ACC112 (cell line): Measurements from ENCODE around the gene PLXNA2.

Experiments
- H2AFZ ChIP-seq: fragments of 200-600 bp; sonication (generic); one replicate; pipeline ENCODE4 v1.6.0; 2017; ENCODE audit warnings: antibody characterized with exemption, low read length; ENCODE audit not compliant: unreplicated experiment
- H3K27ac ChIP-seq: fragments of 200-600 bp; sonication (generic); 2 replicates; pipeline ENCODE4 v1.5.1; 2014; ENCODE audit warnings: low read depth, mild to moderate bottlenecking, antibody characterized with exemption, low read length, moderate library complexity
- H3K27me3 ChIP-seq: fragments of 200-600 bp; sonication (generic); 2 replicates; pipeline ENCODE4 v1.6.1; 2014; ENCODE audit warnings: mild to moderate bottlenecking, antibody characterized with exemption, low read length, moderate library complexity, mixed read lengths; ENCODE audit not compliant: insufficient read depth
- H3K36me3 ChIP-seq: fragments of 200-600 bp; sonication (generic); 2 replicates; pipeline ENCODE4 v1.6.1; 2016; ENCODE audit warnings: mild to moderate bottlenecking, antibody characterized with exemption, low read length, moderate library complexity, mixed read lengths; ENCODE audit not compliant: insufficient read depth
- H3K4me1 ChIP-seq: fragments of 200-600 bp; sonication (generic); one replicate; pipeline ENCODE4 v1.6.1; 2016; ENCODE audit warnings: low read length, mixed read lengths; ENCODE audit not compliant: insufficient read depth, unreplicated experiment, control insufficient read depth
- H3K4me3 ChIP-seq: fragments of 200-600 bp; sonication (generic); 2 replicates; pipeline ENCODE4 v1.5.1; 2014; ENCODE audit warnings: mild to moderate bottlenecking, low read depth, low read length
- H3K79me2 ChIP-seq: fragments of 200-600 bp; sonication (generic); one replicate; pipeline ENCODE4 v1.6.0; 2016; ENCODE audit warnings: low read length; ENCODE audit not compliant: control insufficient read depth, unreplicated experiment, insufficient read depth

PLXNA2 gene

DNA sequence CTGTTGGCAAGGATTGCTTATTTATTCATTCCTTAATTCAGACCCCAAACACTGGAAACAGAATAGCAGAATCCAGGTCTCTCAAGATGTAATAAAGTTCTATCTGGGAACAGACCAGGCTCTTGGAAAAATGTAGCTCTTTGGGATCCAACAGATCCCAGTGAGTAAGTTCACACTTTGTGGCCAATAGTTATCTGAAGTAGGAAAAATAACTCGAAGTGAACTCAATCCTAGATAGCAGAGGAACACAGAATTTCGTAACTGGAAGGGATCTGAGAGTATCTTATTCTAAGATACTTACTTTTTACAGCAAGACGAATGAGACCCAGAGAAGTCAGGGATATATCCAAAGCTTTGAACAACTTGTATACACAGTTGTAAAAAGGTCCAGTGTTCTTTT is 182.6 kb downstream of the PLXNA2 start:
- Histone ChIP-seq H3K79me2 (no peaks in the 10 kb centered on the region), H3K27ac (no peak overlapping the region), H3K27me3 (no peaks in the 10 kb centered on the region), H2AFZ (no peak overlapping the region), H3K4me3 (no peak overlapping the region), H3K36me3 (no peaks in the 10 kb centered on the region), H3K4me1 (no peaks in the 10 kb centered on the region)

DNA sequence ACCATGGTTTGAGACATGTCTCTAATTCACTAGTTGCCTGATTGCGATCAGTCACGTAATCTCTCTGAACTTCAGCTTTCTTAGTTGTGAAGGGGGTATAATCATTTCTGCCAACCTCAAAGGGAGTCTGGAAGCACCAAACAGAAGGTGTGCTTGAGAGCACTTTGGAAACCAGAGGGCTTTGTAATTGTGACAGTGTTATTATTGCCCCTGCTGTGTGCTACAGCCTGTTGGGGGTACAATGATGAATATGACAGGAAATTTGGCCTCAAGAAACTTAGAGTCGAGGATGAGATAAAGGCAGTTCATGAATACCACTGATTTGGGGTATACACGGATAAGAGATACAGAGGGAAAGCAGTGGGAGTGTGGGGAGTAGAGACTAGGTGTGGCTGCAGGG is 183.1 kb downstream of the PLXNA2 start:
- H3K36me3 ChIP-seq: no peaks in the 10 kb centered on the region
- H2AFZ ChIP-seq: no peak overlapping the region
- no peaks in the 10 kb centered on the region for H3K79me2 ChIP-seq
- H3K27me3 ChIP-seq: no peaks in the 10 kb centered on the region
- no peak overlapping the region for H3K27ac ChIP-seq
- H3K4me3 ChIP-seq: no peak overlapping the region
- no peaks in the 10 kb centered on the region for H3K4me1 ChIP-seq

DNA sequence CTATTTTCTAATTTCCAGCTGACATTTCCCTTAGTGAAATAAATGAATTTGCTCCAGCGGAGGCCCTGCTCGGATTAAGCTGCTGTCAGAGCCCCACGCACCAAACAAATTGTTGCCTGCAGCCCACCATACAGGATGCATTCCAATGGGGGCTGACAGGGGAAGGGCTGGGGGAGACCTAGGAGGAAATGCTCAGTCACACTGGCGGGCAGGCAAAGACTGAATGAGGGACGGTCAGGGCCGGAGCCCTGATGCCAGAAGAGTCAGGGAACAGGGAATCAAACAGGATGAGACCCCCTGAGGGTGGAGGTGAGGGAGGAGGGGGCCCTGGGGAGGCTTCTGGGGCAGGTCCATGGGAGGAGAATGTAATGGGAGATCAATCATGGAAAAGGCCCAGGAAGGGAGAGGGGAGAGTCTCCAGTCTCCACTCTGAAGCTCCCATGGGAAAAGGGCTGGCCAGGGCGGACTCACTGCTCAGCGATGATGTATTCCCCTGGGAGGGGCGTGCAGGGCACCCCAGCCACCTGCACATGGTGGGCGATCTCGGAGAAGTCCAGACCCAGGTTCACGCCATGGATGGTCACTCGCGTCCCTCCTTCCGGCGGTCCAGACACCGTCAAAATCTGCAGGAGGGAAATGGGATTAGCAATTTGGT is 183.8 kb downstream of the PLXNA2 start:
- Histone ChIP-seq H2AFZ (no peak overlapping the region), H3K79me2 (no peaks in the 10 kb centered on the region), H3K27ac (no peak overlapping the region), H3K4me1 (no peaks in the 10 kb centered on the region), H3K36me3 (no peaks in the 10 kb centered on the region; the same call in 1 of the 2 replicates), H3K27me3 (no peaks in the 10 kb centered on the region), H3K4me3 (no peak overlapping the region)

DNA sequence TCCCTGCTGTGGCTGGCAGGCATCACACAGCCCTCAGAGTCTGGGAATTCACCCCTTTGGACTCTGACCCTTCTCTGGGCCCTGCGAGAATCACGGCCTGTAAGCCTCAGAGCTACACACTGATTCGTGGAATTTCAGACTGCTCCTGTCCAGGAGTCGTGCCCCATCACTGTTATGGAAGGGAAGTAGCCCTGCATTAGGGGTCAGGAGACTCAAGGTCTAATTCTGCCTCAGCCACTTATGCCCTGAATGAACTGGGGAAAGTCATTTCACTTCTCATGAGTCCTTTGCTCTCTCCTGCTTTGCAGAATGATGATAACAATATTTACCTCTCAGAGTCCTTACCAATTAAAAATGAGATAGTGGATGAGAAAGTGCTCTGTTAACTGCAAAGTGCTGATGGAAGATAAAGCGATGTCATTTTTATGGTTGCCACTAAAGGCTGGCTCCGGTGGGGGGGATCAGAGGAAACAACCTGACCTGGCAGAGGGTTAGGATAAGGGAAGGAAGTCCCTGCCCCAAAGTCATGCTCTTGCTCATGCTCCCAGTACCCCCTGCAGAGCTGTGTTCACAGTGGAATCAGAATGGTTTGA is 184.7 kb downstream of the PLXNA2 start:
- Histone ChIP-seq H3K4me3 (no peak overlapping the region), H2AFZ (no peak overlapping the region), H3K79me2 (no peaks in the 10 kb centered on the region), H3K4me1 (no peaks in the 10 kb centered on the region), H3K27ac (no peak overlapping the region), H3K27me3 (no peaks in the 10 kb centered on the region), H3K36me3 (peaks cover 4% of the 10 kb centered on the region; the same call in 1 of the 2 replicates)

DNA sequence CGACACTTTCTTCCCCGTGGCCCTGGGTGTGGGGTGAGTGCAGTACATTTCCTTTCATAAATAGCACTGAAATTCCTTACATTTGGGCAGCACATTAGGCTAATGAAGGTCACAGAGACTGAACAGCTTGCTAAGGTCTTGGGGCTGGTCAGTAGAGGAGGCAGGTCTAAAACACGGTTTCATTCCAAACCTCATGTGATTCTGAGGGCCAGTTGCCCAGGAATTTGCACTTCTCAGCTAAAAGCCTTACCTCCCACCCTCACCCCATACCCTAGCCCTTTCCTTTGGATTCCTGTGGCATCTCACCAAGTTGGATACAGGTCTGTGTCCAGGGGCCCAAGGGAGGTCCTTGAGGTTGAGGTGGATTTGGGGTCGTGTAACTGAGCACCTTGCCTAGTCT is 185.4 kb downstream of the PLXNA2 start:
- Histone ChIP-seq H3K4me1 (no peaks in the 10 kb centered on the region), H3K4me3 (no peak overlapping the region), H3K27ac (no peak overlapping the region), H2AFZ (no peak overlapping the region), H3K36me3 (peaks cover 4% of the 10 kb centered on the region; the same call in 1 of the 2 replicates), H3K79me2 (no peaks in the 10 kb centered on the region), H3K27me3 (no peaks in the 10 kb centered on the region)

DNA sequence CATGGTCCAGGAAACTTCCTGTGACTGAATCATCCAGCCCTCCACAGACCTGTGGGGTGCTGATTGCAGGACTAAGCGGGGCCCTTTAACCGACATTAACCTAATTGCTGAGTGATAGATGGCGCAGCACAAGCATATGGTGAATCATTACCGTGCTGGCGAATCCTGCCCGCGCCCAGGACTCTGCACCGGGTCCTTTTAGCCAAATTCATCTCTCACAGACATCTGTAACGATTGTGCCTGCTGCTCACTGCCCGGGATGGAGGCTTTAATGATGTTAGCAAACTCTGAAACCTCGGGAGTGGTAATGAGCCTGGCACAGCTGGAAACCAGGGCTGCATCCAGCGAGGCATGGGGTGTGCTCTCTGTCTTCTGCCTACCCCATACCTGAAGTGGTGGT is 185.9 kb downstream of the PLXNA2 start:
- Histone ChIP-seq H3K36me3 (peaks cover 4% of the 10 kb centered on the region; the same call in 1 of the 2 replicates), H3K4me3 (no peak overlapping the region), H2AFZ (no peak overlapping the region), H3K4me1 (no peaks in the 10 kb centered on the region), H3K27ac (no peak overlapping the region), H3K27me3 (no peaks in the 10 kb centered on the region), H3K79me2 (no peaks in the 10 kb centered on the region)

DNA sequence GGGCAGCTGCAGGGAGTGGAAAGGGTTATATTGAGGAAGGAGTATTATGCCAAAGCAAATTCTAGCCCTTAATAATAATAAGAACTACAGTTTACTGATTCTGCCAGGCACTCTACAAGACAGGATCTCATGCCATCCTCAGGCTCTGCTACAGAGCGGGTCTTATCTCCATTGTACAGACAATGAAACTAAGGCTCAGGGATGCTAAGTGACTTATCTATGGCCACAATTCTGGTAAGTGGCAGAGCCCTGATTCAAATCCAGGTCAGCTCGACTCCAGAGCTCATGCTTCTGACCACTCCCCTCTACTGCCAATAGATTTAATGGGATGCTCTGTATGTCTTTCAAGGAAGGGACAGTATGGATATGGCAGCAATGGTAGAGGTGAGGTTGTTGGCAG is 187.1 kb downstream of the PLXNA2 start:
- no peak overlapping the region for H2AFZ ChIP-seq
- no peaks in the 10 kb centered on the region for H3K79me2 ChIP-seq
- no peak overlapping the region for H3K4me3 ChIP-seq
- H3K36me3 ChIP-seq: peaks cover 4% of the 10 kb centered on the region; the same call in 1 of the 2 replicates
- no peaks in the 10 kb centered on the region for H3K27me3 ChIP-seq
- no peaks in the 10 kb centered on the region for H3K4me1 ChIP-seq
- H3K27ac ChIP-seq: no peak overlapping the region

DNA sequence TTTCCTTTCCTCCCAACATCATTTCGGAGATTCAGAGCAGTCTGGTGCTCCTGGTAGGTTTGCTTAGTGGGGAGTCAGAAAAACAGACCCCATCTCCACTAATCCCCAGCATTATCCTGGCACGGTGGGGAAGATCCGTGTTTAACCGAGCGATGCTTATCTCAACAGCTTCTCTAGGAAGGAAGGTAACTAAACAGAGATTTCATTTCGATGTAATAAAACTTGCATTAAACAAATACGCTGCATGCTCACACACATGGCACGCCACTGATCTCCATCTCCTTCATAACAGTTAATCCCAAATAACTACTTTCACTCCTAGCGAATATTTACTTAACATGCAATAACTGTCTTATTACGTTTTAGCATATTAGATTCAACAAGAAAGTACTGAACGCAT is 188.6 kb downstream of the PLXNA2 start:
- H3K4me1 ChIP-seq: no peaks in the 10 kb centered on the region
- no peak overlapping the region for H3K4me3 ChIP-seq
- H3K27me3 ChIP-seq: no peaks in the 10 kb centered on the region
- no peak overlapping the region for H2AFZ ChIP-seq
- no peak overlapping the region for H3K27ac ChIP-seq
- H3K79me2 ChIP-seq: no peaks in the 10 kb centered on the region
- peaks cover 4% of the 10 kb centered on the region; the same call in 1 of the 2 replicates for H3K36me3 ChIP-seq

DNA sequence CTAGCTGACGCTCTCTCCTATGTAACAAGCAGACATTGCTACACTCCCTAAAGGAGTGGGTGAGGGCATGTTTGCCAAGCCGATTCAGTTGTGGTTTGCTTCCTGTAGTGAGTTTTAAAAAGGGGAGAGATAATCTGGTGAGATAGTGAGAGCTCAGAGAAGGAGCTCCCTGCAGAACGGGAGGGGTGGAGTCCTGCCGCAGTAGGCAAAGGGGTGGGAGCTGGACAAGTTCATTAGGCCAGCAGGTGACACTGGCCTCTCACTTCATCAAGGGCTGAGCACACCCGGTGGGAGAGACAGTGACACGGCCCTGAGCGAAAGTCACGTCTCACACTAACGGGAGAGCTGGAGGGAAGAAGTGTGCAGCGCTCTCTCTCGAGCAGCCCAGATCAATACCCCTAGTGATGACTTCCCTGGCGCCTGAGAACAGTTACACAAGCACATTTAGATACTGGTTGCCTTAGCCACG is 189.2 kb downstream of the PLXNA2 start:
- H3K4me3 ChIP-seq: no peak overlapping the region

DNA sequence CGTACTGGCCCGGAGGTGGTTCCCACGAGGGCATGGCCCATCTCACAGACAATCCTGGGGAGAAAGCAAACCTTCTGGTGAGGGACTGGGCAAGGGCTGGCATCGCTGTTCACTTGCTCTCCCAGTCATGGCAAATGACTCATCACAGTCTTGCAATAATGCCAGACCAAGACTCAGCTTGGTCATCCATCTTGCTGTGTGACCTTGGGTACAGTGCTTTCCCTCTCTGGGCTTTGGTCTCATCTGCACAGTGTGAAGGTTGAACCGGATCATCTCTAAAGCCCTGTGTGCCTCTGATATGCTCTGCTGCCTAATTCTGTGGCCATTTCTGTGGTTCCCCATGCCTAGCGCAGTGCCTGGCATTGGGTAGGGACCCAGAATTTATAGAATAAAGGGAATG is 189.7 kb downstream of the PLXNA2 start:
- Histone ChIP-seq H3K79me2 (no peaks in the 10 kb centered on the region), H3K4me1 (no peaks in the 10 kb centered on the region), H2AFZ (no peak overlapping the region), H3K27ac (no peak overlapping the region), H3K27me3 (no peaks in the 10 kb centered on the region), H3K36me3 (peaks cover 4% of the 10 kb centered on the region; the same call in 1 of the 2 replicates), H3K4me3 (no peak overlapping the region)

More for the DNA sequence above, 189.2 kb downstream of the PLXNA2 start:
- Histone ChIP-seq H3K27me3 (no peaks in the 10 kb centered on the region), H3K36me3 (peaks cover 4% of the 10 kb centered on the region; the same call in 1 of the 2 replicates), H3K27ac (no peak overlapping the region), H3K79me2 (no peaks in the 10 kb centered on the region), H3K4me1 (no peaks in the 10 kb centered on the region), H2AFZ (no peak overlapping the region)

DNA sequence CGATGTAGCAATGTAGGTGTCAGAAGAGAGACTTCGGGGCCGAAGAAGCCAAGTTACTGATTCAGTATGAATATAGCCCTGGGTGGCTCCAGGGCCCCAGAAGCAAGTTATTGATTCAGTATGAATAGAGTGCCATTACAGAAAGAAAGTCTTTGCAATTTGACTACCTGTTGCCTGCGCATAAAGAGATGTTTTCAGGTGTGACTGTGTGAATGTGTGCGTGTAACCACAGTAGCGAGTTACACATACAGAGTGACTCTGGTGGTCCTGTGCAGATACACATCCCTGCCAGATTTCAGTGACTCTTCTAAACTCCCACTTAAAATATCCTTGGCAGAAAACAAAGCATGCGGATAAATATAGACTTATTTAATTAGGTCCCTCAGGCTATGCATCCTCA is 190.5 kb downstream of the PLXNA2 start:
- Histone ChIP-seq H3K27me3 (no peaks in the 10 kb centered on the region), H3K79me2 (no peaks in the 10 kb centered on the region), H3K4me1 (no peaks in the 10 kb centered on the region), H3K4me3 (no peak overlapping the region), H3K36me3 (peaks cover 4% of the 10 kb centered on the region; the same call in 1 of the 2 replicates), H2AFZ (no peak overlapping the region), H3K27ac (no peak overlapping the region)
